ENCODE results near the gene FBXL4.

DNA sequence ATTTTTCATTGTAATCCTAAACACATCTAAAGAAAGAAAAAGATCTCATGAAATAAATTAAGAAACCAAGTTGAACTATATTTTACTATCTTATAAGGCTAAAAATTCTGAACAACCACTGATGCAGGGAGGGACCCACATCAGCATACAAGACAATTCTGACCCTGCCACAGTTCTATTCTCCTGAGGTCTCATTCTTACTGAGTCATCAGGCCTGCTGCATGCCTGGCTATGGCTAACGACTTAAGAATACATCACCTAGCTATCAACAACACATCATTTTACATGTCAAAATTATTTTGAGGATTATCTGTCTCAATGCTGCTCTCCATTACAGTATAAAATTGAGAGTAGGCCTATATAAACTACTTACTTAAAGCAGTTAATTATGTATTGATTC, 52.9 kb downstream of the FBXL4 start:
- TF ChIP-seq POLR2A (IDR thresholded peaks at IDR 0.05), result no peak
- TF ChIP-seq, protein P1, sequence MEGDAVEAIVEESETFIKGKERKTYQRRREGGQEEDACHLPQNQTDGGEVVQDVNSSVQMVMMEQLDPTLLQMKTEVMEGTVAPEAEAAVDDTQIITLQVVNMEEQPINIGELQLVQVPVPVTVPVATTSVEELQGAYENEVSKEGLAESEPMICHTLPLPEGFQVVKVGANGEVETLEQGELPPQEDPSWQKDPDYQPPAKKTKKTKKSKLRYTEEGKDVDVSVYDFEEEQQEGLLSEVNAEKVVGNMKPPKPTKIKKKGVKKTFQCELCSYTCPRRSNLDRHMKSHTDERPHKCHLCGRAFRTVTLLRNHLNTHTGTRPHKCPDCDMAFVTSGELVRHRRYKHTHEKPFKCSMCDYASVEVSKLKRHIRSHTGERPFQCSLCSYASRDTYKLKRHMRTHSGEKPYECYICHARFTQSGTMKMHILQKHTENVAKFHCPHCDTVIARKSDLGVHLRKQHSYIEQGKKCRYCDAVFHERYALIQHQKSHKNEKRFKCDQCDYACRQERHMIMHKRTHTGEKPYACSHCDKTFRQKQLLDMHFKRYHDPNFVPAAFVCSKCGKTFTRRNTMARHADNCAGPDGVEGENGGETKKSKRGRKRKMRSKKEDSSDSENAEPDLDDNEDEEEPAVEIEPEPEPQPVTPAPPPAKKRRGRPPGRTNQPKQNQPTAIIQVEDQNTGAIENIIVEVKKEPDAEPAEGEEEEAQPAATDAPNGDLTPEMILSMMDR (IDR thresholded peaks at IDR 0.05), result no peak

Data from lower leg skin (tissue), 3 donors.